HG02623 (cell line): Measurements from ENCODE around the gene FFAR4.

Experiments
- ATAC-seq: cut with Tn5 transposase; IDR thresholded peaks from one replicate; pipeline ENCODE4 v1.9.1; 2021; ENCODE audit warnings: moderate library complexity; ENCODE audit not compliant: unreplicated experiment

The FFAR4 gene

GRCh38 chr10:93570383-93570782 is 3.9 kb downstream of the FFAR4 start:
- ATAC-seq, result no peak

DNA sequence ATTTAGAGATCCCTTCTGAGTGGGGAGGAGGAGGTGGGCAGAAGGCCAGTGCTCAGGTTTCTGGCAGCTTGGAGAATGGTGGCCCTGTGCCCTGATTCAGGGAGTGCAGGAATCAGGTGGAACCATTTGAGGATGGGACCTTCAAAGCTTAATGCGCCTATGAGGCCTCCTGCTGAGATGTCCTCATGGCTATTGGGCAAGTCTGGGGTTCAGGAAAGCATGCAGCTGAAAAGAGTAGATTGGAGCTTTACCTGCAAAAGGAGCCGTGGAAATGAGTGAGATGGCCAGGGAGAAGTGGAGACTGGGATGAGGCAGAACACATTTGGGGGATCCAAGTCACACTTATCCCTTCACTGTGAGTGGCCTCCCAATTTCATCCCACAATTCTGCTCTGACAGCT is 6.1 kb downstream of the FFAR4 start:
- ATAC-seq, result no peak

GRCh38 chr10:93573051-93573909 is 6.8 kb downstream of the FFAR4 start:
- no peak for ATAC-seq

DNA sequence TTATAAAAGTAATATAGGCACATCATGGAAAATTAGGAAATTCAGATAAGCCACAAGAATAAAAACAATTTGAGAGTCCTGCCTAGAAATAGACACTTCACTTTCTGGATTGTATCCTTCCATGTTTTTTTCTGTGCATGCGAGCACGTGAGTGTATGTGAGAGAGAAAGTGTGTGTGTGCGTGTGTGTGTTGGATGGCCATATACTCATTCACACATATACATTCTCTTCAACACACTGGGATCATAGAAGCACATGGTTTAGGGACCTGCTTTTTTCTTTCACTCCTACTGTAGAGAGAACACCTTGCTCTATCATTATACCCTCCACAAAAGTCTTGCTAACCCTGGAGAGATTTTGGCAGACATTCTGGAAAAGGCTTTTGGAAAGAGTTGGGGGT is 7.5 kb downstream of the FFAR4 start:
- no peak for ATAC-seq

DNA sequence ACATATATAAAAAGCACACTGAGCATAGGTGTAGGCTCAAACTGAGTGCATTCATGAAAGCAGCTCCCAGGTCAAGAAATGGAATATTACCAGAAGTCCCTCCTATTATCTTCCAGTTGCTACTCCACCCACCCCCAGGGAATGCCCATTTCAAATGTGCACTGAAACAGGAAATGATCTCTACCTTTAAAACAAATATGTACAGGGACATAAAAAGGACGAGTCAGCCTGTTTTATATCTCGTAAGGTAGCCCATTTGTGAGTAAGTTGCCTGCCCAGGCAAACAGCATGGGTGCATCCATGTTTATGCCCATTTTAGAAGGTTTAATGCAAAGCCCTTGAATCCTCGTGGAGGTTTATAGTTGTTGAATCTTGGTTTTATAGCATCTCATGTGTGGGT is 10.4 kb downstream of the FFAR4 start:
- no peak for ATAC-seq

- ATAC-seq, result no peak
Measured at GRCh38 chr10:93577565-93577964, 11.1 kb downstream of the FFAR4 start.

GRCh38 chr10:93579089-93579488 is 12.6 kb downstream of the FFAR4 start:
- ATAC-seq, result no peak

- ATAC-seq, result no peak
Measured at GRCh38 chr10:93579985-93580711, 13.7 kb downstream of the FFAR4 start.

GRCh38 chr10:93580828-93581227 is 14.4 kb downstream of the FFAR4 start:
- no peak for ATAC-seq

DNA sequence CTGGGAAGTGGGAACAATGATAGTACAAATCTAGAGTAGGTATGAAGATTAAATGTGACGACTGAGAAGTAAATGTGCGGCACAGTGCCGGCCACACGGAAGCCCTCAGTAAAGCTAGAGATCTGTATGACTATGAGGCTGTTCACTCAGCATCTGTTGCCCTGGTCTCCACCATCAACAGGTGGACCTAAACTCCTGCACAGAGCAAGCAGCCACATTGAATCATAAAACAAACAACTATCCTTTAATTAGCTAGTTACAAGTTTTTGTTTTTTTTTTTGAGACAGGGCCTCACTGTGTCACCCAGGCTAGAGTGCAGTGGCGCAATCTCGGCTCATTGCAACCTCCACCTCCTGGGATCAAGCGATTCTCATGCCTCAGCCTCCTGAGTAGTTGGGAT is 18.0 kb downstream of the FFAR4 start:
- no peak for ATAC-seq

GRCh38 chr10:93589648-93590562 is 23.4 kb downstream of the FFAR4 start:
- no peak for ATAC-seq

- ATAC-seq, result no peak
Measured at GRCh38 chr10:93590638-93591037, 24.2 kb downstream of the FFAR4 start.

- ATAC-seq, result no peak
Measured at GRCh38 chr10:93591065-93591808, 24.8 kb downstream of the FFAR4 start.

DNA sequence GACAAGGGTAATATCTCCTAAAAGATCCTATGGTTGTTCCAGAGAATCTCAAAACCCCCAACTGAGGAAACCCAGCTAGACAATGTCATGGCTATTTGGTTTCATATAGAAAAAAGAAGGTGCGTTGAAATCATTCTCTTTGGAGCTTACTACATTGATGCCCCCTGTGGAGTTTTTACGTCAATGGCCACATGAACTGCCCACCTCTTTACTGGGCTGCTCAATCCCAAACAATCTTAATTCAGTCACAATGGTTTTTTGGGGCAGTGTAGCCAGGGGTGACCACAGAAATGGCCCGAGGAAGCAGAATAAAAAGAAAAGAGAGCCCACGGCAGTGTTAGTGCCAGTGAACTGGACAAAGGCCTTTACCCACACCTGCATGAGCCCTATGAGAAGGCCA is 26.8 kb downstream of the FFAR4 start:
- ATAC-seq, result no peak

GRCh38 chr10:93593749-93594148 is 27.3 kb downstream of the FFAR4 start:
- ATAC-seq, result no peak

DNA sequence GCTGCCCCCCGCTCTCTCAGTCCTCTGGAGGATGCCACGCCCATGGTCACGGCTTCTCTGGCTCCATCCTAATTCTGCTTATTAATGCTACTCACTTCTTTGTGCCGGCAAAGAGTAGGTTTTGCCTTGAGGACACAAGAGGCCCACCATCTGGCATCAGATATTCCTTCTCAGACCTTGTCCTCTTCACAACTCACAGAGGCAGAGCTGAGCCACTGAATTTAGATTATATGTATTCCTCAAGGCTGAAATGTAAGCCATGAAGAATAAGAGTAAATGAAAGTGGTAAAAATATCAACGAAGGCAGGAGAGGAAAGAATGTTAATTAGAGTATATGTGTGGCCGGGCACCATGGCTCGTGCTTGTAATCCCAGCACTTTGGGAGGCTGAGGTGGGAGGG is 28.1 kb downstream of the FFAR4 start:
- ATAC-seq, result no peak

DNA sequence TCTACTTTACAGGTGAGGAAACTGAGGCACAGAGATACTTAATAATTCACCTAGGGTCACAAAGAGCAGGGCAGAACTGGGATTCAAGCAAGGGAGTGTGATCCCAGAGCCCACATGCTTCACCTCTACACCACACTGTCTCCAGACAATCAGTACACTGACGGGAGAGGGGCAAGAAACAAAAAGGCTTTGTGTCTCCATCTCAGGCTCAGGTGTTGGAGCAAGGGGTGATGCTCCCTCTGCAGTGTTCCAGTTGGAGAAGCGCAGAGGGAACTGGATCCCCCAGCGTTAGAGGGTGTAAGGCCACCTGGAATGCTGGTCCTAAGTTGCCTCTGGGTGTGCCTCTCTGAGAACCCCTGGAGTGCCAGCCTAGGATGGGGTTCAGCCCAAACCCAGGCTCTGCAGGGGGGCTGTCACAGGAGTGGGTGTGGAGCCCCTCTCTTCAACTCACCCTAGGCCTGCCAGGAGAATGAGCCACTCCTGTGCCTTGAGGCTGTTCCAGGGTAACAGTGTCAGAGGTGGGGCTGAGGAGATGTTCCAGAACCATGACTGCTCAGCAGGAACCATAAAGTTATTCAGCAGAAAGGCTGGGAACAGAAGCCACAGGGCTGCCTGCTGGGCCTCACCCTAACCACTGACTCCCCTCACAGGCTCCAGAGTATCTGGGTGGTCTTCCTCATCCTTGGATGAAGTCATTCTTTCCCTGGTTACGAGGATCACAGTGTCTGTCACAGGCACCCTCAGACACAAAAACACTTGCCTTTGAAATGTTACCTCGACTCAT is 29.1 kb downstream of the FFAR4 start:
- ATAC-seq, result no peak

GRCh38 chr10:93596539-93596938 is 30.1 kb downstream of the FFAR4 start:
- ATAC-seq, result no peak

GRCh38 chr10:93597075-93597599 is 30.7 kb downstream of the FFAR4 start:
- ATAC-seq, result no peak

DNA sequence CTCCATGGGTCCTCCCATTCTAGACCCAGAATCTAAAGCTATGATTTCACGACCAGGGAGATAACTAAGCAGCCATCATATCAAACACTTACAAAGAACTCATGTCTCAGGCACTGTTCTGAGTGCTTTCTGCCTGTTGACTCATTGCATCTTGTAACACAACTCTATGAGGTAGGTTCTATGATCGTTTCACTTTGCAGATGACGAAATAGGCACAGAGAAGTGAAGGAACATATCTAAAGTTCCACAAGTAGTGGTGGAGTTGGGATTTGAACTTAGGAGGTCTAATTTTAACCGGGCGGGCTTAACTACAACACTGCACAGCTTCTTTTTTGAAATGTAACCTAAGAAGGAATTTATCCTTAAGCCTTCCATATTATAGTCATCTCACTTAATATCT is 31.7 kb downstream of the FFAR4 start:
- ATAC-seq, result no peak
